ENCODE measurements around the gene VPS16.

VPS16 gene

DNA sequence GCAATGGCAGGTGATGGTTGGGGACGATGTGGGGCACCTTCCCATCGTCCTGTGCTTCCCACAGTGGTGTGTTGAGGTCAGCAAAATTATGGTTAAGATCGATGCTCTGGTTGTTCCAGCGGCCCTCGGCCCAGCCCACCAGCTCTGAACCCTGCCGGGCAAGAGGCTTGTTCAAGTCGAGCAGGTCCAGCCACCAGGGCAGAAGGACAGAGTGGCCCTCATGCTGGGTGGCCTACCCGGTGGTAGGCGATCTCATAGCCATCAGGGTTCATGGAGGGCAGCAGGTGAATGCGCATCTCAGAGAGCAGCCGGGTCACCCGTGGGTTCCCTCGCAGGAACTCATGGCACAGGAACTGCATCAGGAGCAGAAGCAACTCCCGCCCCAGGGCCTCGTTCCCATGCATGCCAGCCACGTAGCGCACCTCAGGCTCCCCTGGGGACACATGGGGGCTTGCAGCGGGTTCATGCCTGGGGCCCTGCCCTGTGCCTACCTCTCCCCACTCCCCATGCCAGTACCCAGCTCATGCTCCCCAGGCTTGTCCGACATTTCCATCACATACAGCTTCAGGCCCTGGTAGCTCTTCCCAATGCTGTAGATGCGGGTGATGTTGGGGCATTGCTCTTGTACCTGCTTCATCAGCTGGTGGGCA, 44.4 kb upstream of the VPS16 start:
- DNase-seq: no peak
- no peaks in the 10 kb centered on the region for H3K9me3 ChIP-seq
- H3K4me3 ChIP-seq (ENCODE audit: low read depth, low read length): no peak overlapping the region
- no peaks in the 10 kb centered on the region for H3K36me3 ChIP-seq
- no peaks in the 10 kb centered on the region for H3K4me1 ChIP-seq
- TF ChIP-seq, protein P1, sequence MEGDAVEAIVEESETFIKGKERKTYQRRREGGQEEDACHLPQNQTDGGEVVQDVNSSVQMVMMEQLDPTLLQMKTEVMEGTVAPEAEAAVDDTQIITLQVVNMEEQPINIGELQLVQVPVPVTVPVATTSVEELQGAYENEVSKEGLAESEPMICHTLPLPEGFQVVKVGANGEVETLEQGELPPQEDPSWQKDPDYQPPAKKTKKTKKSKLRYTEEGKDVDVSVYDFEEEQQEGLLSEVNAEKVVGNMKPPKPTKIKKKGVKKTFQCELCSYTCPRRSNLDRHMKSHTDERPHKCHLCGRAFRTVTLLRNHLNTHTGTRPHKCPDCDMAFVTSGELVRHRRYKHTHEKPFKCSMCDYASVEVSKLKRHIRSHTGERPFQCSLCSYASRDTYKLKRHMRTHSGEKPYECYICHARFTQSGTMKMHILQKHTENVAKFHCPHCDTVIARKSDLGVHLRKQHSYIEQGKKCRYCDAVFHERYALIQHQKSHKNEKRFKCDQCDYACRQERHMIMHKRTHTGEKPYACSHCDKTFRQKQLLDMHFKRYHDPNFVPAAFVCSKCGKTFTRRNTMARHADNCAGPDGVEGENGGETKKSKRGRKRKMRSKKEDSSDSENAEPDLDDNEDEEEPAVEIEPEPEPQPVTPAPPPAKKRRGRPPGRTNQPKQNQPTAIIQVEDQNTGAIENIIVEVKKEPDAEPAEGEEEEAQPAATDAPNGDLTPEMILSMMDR (IDR thresholded peaks at IDR 0.05; ENCODE audit: low read depth, low read length): no peak
- peaks cover 28% of the 10 kb centered on the region for H3K27me3 ChIP-seq

DNA sequence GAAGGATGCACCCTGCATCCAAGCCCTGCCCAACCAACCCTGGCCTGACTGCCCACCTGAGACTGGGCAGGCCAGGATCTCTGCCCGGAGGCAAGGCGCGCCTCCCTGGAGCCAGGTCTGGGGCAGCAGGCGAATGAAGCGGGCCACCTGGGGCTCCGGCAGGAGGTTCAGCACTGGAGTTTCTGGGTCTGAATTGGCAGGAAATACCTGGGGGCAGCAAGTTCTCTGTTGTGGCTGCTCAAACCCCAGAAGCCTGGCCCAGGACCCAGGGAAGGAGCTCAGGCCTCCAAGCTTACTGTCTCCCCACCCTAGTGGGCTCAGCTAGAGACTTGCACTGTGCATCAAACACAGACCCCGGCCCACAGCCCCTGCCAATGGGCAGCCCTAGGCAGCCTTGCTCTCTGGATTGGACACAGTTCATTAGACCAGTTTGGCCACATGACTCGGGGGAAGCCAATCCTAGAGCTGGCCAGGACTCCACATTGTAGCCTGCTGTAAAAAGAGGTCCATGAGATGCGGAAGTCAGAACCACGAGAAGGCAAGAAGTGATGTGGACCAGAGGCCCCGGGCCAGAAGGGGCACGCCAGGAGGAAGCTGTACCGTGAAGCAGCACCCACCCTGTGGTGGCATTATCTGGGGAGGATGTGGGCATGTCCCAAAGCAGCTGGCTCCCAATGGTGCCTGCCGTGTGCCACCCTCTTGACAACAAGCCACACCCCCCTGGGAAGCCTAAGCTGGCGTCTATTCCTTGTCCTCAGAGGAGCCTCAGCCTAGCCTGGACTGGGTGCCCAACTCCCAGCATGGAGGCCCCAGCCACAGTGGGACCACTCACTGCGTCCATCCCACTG, 43.2 kb upstream of the VPS16 start:
- TF ChIP-seq, protein P1 (IDR thresholded peaks at IDR 0.05; ENCODE audit: low read depth, low read length): no peak
- DNase-seq: no peak
- no peaks in the 10 kb centered on the region for H3K4me1 ChIP-seq
- H3K36me3 ChIP-seq: no peaks in the 10 kb centered on the region
- peaks cover 35% of the 10 kb centered on the region for H3K27me3 ChIP-seq
- no peaks in the 10 kb centered on the region for H3K9me3 ChIP-seq
- H3K4me3 ChIP-seq (ENCODE audit: low read depth, low read length): no peak overlapping the region

DNA sequence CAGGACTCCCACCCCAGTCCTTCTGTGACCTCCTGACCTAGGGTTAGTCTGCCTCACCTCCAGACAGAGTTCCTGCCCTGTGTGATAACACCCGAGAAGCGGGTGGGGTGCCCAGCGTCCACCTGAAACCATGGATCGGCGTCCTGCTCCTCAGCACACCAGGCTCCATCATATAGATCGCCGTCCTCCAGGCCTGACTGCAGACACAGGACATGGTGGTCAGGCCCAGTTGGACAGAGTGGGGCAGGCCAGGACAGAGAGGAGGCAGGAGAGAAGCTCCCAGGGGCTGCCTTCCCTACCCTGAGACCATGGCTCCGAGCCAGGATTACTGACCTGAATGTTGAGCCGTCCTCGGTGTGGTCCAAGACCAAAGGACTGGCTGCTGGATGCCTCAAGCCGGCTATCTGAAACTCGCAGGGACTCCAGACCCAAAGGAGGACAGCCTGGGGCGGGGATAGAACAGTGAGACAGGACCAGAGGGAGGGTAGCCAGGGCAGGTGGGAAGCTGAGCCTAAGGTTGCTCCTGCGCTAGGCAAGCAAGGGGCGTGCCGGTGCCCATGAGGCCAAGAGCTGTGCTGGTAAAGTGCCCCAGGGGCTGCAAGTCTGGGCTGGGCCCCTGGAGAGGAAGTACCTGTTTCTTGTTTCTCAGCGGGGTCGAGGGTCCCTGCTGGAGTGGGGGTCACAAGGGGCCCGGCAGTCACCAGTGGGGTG, 42.3 kb upstream of the VPS16 start:
- Histone ChIP-seq H3K4me3 (ENCODE audit: low read depth, low read length) (no peak overlapping the region), H3K27me3 (peaks cover 35% of the 10 kb centered on the region), H3K4me1 (no peaks in the 10 kb centered on the region), H3K9me3 (no peaks in the 10 kb centered on the region), H3K36me3 (no peaks in the 10 kb centered on the region)
- no peak for DNase-seq
- TF ChIP-seq, protein P1 (IDR thresholded peaks at IDR 0.05; ENCODE audit: low read depth, low read length): no peak

DNA sequence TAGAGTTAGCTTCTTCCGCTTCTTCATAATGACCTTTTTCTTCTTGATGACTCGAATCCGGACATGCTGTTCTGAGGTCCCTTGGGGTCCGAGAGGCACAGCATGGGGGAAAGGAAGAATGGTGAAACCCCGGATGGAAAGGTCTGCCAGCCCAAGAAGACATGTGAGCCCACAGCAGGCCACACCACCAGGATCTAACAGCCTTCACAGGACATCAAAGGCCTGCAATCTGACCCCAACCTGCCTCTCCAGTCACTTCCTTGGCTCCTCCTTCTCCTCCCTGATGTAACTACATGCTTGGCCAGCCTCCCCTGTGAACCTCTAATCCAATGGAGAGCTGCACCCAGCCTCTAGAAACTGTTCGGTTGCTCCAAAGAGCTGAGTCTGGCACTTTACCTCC, 41.7 kb upstream of the VPS16 start:
- H3K4me3 ChIP-seq (ENCODE audit: low read depth, low read length): no peak overlapping the region
- H3K9me3 ChIP-seq: no peaks in the 10 kb centered on the region
- no peaks in the 10 kb centered on the region for H3K4me1 ChIP-seq
- TF ChIP-seq, protein P1 (IDR thresholded peaks at IDR 0.05; ENCODE audit: low read depth, low read length): no peak
- no peak for DNase-seq
- no peaks in the 10 kb centered on the region for H3K36me3 ChIP-seq
- H3K27me3 ChIP-seq: peaks cover 37% of the 10 kb centered on the region

DNA sequence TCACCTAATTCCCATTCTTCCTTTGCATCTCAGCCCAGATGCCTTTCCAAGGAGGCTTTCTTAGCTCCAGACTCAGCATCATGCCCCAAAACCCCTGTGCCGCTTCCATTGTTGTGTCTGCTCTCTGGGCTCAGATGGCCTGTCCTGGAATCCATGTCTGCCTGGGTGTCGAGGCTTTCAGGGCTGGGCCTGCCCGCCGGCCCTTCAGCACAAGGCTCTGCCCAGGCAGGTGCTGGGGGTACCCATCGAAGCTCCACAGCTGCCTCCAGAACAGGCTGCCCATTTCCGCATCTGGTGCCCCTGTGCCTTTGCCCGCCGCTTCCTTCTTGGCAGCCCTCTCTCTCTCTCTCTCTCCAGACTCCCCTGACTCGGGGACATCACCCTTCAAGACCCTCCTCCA, 41.3 kb upstream of the VPS16 start:
- DNase-seq: no peak
- no peaks in the 10 kb centered on the region for H3K4me1 ChIP-seq
- H3K27me3 ChIP-seq: peaks cover 39% of the 10 kb centered on the region
- no peaks in the 10 kb centered on the region for H3K9me3 ChIP-seq
- H3K36me3 ChIP-seq: no peaks in the 10 kb centered on the region
- H3K4me3 ChIP-seq (ENCODE audit: low read depth, low read length): no peak overlapping the region
- TF ChIP-seq, protein P1 (IDR thresholded peaks at IDR 0.05; ENCODE audit: low read depth, low read length): no peak

All from BE2C (cell line).